Forelimb muscle (tissue), 1 donor: ENCODE results near the gene IFNA14. TPM values are rescaled to one million over a fixed set of nuclear protein-coding genes. Genes with fewer than 3 reads are reported as not detected.
A peak's percentile ranks its signal among the peaks of the same experiment; 100 is the strongest.
"Not testable (repeated sequence)": the region's sequence is repeated elsewhere in the genome, so short reads cannot be mapped to it uniquely, and the experiment has no call there.

Experiments used
- DNase-seq: peaks from one replicate; pipeline ENCODE4 v3.0.0-alpha.2; 2013; ENCODE audit warnings: low read depth
- polyA plus RNA-seq: library from polyadenylated mRNA; unstranded; fragments of 120-200 nt; gene quantifications from one replicate; pipeline ENCODE4 v1.2.1, GENCODE V29; 2013; ENCODE audit not compliant: insufficient read length

IFNA14 gene
- polyA plus RNA-seq = not detected

DNA sequence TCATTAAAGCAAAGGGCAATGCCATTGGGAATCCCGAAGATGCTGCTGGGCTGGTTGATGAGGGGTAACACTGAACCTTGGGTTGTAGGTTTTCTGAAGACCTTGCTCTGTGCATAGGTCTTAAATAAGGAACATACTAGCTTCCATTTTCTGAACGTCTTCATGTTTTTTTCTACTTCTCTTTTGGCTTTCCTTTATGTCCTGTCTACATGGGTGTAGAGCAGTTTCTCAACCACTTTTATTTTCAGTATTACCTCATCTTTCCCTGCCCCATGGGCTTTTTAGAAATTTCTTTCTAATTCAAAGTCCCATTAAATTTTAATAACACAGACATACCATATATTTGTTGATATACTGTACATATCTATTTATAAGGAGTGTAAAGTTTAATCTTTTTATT, at the start of gene IFNA14:
Gene IFNA14 (minus strand): TSS at position 95 of the 400 bp plus-strand sequence. CDS start 70 bp downstream, at position 25.
- no peak for DNase-seq

- DNase-seq = no peak
Observed at GRCh38 chr9:21287280-21287679, 47.5 kb upstream of the IFNA14 start.

- no peak for DNase-seq
Observed at GRCh38 chr9:21286659-21287058, 46.9 kb upstream of the IFNA14 start.

GRCh38 chr9:21286099-21286498, 46.3 kb upstream of the IFNA14 start:
- no peak for DNase-seq

- no peak for DNase-seq
Observed at GRCh38 chr9:21281275-21281674, 41.5 kb upstream of the IFNA14 start.

- DNase-seq = no peak
Observed at GRCh38 chr9:21268347-21268657, 28.5 kb upstream of the IFNA14 start.

DNA sequence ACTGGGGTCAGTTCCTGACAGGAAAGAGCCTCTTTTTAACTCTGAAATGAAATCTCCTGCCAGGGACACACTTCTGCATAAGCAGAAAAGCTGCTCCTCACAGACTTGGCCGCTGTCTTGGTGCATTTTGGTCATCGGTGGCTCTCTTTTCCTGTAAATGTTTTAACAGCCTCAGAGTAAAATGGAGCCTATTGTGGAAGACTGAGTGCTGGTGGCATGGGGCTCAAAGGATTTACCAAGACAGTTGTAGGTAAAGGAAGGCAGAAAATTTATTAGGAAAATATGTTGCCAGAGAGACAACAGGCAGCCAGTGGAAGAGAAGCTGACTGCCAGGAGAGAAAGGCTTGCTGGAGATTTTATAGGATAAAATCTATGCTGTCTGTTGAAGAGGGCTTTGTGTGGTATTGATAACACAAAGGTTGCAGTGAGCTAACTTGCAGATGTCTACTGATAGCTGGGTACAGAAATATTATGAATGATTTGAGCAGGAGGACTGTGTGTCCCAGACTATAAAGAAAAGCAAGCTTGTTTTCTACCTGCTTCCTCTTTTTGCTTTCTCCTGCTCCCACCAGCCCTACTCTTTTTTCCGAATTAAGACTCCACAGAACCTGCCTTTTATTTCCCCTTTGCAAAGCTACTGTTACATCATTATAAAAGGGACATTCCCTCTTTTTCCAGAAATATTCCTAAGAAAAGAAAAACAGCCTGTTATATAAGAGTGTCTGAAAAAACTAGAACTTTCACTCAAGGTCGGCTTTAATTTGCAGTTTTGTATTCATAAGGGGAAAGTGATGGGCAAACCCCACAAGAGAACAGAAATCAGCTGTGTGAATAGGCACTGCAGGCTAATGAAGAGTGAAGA, 27.9 kb upstream of the IFNA14 start:
- DNase-seq = no peak

- DNase-seq = no peak
Observed at GRCh38 chr9:21266733-21267484, 27.1 kb upstream of the IFNA14 start.

DNA sequence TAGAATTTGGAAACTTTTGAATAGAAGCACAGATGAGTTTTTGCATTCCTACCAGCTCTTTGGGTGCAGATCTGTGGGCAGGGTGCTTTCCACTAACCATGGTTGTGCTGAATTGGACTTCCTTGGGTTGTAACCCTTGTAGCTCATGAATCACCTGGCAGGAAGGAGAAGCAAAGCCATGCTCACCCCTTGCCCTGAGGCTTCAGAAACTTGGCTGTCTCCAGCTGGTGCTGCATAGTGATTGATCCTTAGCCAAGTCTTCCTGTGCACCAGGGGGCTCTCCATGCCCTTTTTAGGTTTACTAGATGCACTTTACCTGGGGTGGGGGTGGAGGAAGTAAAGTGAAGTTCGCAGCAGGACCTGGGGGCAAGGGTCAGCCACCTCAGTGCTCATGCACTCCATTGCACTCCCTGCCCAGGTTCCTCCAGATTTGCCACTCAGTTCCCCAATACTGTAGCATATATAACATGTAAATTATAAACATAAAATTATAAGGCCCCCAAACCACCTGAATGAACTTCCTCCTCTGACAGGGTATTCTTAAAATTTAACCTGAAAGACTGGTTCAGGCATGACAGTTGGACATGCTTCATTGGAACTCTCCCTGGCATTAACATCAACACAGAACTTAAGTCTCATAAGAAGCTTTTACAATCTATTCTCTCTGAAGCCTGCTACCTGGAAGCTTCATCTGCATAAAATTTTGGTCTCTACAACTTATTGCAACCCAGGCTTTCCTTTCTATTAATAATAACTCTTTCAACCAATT, 25.8 kb upstream of the IFNA14 start:
- no peak for DNase-seq

DNA sequence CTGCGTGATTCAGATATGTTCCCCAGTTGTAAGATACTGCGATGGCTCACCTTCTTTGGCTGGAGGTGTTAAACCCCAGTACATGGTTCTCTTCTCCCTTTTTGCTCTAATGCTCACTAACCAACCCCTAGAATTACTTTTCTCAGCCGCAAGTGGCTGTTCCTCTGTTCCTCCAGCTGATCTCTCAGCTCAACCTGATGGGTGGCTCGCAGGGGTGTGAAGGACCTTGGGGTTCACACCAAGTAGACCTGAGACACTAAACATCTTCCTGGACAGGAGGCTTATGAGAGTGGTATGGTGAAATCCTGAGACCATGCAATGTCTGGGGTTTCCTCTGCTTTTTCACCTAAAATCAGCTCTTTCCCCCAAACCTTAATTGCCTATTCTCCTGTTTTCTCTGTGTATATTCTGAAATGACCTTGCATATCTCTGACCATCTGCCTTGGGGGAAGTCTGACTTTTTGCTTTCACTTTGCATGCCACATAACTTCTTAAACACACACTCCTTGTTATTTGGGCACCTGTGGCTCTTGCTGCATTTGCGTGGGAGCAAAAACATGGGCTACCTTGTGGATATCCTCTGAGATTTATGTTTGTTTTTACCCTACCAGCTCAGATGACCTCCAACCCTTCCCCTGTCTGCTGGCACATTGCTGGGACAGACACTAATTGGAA, 15.9 kb upstream of the IFNA14 start:
- no peak for DNase-seq

DNA sequence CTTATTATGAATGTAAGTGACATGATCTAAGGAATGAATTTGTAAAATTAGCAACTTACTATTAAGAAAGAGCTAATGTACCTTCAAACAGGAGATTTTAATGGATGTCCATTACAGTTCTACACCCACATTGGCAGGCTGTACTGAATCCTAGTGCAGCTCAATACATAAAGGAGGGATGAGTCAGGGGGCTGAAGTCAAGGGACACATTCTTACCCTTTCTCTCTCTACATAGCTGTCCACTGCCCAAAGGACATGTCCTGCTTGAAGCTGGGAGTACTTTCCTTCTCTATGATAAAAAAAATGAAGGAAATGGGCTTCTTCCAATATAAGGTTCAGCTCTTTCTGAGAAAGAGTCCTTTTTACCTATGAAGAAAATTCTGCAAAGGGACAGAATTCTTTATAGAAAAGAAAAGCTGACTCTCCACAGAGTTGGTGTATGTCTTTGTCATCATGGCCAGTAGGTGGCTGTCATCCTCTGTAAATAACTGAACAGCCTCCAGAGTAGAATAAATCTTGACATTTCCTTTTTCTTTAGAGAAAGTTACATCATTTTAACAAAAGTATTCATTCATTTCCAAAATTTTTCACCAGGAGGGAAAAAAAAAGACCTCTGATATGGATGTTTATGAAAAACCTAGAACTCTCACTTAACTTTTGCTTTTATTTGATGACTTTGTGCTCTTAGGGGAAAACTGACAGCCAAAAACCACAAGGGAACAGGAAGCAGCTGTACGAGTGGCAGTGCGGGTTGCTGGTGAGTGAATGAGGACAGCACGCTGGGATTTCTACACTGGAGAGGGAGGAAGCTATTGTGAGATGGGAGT, 13.1 kb upstream of the IFNA14 start:
- DNase-seq = peak; percentile 19

DNA sequence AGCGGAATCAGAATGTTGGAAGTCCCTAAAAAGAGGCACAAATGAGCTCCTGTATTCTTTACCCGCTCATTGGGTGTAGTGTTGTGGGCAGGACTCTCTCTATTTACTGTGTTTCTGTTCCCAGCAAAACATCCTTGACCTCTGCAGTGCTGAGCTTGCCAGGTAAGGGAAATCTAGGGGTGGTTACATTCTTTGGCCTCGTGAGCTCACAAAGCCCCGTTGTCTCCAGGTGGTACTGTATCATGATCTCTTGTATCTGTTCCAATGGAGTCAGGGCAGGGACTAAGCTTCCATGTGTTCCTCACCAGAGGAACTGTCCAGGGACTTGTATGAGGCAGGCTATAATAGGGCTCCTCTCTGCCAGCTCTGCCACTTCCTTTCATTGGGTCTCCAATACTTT, 11.8 kb upstream of the IFNA14 start:
- no peak for DNase-seq

- no peak for DNase-seq
Observed at GRCh38 chr9:21251190-21251589, 11.4 kb upstream of the IFNA14 start.

- no peak for DNase-seq
Observed at GRCh38 chr9:21244836-21245235, 5.0 kb upstream of the IFNA14 start.

DNA sequence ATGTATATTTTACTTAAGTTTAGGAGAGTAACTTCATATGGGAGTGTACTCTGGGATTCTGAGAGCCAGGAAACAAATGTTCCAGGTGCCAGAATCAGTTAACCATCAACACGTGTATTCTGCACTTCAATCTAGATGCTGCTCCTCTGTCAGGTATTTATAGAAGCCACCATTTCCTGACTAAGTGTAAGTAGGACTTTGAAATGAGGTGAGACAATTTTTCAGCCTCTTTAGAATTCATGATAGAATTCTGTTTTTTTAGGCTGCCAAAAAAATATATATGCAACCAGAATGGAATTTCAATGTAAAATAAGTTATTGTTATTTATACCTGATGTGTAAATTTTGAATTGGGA, 3.5 kb downstream of the IFNA14 start:
- not testable (repeated sequence) for DNase-seq

GRCh38 chr9:21235468-21236359, 4.1 kb downstream of the IFNA14 start:
- DNase-seq = peak; percentile 17

- DNase-seq = no peak
Observed at GRCh38 chr9:21234153-21234687, 5.6 kb downstream of the IFNA14 start.

- DNase-seq = no peak
Observed at GRCh38 chr9:21233258-21233657, 6.5 kb downstream of the IFNA14 start.

- DNase-seq = no peak
Observed at GRCh38 chr9:21228122-21228521, 11.7 kb downstream of the IFNA14 start, which contains the start of gene IFNA17. Gene IFNA17 (minus strand): TSS chr9:21228222. CDS start chr9:21228173, 49 bp downstream.
